ENCODE data around the gene IFTAP.
"Not testable (repeated sequence)": the region's sequence is repeated elsewhere in the genome, so short reads cannot be mapped to it uniquely, and the experiment has no call there.

GRCh38 chr11:36557390-36557789 is 36.9 kb upstream of the IFTAP start:
- TF ChIP-seq POLR2A (IDR thresholded peaks at IDR 0.05; ENCODE audit: low read depth, low read length); POLR2AphosphoS5 (IDR thresholded peaks at IDR 0.05; ENCODE audit: low read length); EP300 (IDR thresholded peaks at IDR 0.05; ENCODE audit: borderline replicate concordance in 1 of 2, control insufficient read depth in 1 of 2, low read depth in 2 of 2, low read length in 2 of 2): not testable (repeated sequence)
